Stromal cell of bone marrow (primary cell): ENCODE results near the gene AMMECR1.

Experiments
- DNase-seq: peaks from one replicate; pipeline ENCODE4 v3.0.0-alpha.2; 2012; ENCODE audit warnings: low read depth

Gene AMMECR1

DNA sequence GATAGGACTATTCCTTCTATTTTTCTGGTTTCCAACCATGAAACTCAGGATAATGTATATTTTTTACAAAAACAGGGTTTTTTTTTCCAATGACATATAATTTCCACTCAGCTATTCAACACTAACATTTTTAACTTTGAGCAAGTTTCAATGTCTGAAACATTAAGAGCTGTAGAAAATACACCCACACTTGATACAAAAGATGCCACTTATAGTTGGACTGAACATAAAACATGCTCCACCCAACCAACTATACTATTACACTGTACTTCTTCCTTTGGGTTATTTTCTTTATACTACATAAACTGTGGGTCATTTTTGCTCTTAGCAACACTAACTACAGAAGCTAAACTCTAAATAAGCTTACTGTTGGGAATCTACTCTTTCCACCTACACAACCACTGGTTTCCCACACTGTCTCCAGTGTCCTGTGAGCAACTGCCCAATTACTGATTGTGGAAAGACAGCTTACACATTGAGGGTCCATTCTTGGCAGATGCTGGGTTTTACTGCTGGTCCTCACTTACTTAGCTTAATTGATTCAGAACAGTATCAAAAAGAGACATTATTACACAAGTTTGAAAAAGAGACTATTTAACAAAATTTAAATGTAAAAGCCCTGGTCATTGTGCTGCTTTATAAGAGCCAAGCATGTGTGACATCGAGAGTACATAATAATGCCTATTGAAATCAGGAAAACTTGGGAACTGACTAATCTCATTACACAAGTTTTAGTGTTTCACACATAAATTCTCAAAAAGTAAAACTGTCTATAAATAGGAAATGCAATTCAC lies 6.3 kb downstream of the AMMECR1 start:
- DNase-seq = no peak

DNA sequence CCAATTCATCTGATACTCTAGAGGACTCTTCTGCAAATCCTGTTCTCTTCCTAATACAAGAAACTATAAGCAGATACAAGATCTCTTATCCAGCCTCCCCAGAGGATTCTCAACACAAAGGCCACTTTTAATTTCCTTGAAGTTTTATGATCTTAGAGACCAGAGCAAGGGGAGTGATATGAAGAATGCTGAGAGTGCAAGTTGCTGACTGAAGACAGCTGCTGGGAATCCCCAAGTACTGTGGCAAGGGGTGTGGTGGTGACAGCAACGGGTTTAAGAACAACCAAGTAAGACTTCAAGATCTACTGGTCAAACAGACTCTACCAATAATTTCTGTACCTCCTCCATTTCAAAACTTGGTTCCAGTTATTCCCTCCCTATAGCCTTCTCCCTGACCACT lies 7.0 kb downstream of the AMMECR1 start:
- DNase-seq = no peak

DNA sequence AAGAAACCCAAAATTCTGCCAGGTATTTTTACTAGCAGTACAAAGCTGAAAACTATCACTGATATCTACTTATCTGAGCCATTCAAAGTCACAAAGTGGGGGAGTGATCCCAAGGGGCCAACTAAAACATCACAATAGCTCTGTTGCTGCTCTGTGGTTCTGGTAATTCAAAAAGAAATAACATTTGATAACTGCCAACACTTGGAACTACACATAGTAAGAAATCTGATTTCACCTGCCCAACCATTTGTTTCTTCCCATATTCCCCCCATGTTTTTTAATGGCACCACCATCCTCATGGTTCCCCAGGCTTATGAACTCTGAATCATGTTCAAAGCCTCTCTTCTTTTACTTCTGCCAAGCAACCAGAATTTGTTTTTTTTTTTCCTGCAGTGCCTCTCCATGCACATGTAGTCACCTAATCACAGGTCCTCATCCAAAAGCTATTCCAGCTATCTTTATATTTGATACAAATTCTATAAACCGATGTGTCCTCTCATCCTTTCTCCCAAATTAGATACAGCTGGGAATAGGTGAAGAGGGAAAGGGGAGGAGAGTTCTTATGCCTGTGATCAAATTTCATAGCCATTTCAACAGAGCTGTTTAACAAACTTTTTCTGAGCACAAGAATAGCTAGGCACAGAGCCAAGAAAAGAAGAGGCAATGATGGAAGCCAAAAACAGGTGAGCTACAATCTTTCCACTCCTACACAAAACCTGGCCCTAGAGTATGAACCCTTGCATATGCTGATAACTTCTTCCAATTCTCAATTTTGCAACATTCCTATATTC lies 7.7 kb downstream of the AMMECR1 start:
- DNase-seq = no peak

DNA sequence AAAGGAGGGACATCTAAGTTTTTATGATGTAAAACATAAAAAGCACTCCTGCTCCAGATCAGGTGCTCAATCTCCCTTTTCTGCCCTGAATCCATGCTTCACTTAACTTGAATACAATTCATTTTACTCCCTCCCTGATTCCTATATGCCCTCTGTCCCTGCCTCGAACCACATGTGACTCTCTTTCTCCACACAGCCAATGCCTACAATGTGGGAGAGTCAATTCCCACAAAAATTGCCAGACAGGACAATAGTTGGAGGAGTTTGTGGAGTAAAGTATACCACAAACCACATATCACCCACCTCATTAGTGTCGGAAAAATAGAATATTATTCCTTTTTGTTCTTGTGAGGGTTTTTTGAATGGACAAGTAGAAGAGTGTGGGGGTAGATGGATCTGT lies 9.7 kb downstream of the AMMECR1 start:
- no peak for DNase-seq

DNA sequence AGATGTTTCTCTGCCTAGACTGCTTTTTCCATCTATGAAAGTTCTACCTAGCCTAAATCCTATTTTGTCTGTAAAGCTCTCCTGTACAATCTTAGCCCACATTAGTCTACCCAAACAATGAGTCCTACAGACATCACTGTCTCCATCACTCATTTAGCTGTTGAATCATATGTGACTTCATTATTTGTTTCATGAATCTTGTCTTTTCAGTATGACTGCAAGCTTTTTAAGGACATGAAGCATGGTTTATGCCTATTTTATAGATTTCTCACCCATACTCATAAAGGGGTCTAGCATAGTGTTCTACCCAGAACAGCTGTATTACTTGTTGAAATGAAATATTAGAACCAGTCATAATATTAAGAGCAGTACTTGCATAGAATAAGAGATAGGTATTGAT lies 13.0 kb downstream of the AMMECR1 start:
- no peak for DNase-seq

DNA sequence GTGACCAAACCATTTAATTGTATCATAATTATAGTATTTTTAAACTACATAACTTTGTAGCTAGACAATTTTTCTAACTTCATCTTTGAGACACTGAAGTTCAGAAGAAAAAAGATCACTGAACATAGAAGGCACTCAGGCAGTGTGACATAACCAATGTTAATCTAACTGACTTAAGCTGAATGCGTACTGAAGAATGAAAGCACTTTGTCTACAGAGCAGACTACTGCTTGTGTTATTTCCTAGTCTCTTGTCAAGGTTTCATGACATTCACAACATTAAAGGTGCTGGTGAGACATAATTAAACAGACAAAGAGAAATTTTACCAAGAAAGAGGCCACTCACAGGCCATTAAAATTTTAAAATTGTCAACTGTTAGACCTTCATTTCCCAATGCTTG lies 13.5 kb downstream of the AMMECR1 start:
- DNase-seq = no peak

DNA sequence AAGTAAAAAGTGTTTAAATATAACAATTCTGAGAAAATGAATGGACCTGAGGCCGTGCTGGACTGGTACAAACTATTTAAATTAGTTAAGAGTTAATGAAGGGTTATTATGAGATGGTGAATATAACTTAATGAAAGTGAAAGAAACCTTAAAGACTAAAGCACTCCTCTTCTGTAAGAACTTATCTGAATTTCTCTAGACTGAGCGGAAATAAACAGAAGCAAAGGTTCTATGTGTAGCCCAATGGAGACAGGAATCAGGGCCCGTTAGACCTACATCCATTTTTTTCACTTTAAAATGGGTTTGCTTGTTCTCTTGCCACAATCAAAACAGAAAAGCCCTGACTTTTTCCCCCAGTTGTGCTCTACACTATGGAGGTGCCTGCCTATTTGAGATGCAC lies 14.9 kb downstream of the AMMECR1 start:
- DNase-seq = no peak

DNA sequence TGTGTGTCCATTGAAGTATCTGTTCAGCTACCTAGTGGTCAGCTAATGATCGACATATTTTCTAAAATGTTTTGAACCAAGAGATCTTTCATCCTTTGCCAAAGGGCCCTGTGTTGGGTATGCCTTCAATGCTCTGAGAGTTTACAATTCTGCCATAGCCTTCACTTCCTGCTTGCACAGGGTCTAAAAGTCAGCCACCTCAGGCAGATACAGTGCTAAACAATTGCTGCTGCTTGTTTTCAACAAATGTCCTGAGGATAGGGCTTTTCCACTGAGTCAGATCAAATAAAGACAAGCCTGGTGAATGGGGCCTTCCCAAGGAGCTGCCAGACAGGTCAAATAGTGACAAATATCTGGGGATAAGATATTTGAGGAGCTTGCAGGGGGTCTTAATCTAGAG lies 16.7 kb downstream of the AMMECR1 start:
- DNase-seq = no peak

DNA sequence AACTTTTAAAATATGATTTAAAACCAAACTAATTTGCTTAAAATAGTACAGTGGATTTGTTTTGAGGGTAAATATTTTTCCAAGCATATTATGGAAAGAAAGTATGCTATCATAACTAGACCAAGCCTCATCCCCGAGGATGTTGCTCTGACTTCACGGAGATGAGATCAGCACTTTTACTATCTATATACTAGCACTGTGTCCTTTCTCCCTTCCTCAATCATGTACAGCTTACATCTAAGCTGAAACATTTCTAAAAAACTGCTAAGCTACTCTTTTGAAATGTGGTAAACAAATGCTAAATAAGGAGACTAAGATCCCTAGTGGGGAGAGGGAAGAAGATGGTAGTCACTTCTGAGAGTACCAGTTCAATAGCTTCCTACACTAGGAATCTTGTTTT lies 23.8 kb downstream of the AMMECR1 start:
- no peak for DNase-seq

DNA sequence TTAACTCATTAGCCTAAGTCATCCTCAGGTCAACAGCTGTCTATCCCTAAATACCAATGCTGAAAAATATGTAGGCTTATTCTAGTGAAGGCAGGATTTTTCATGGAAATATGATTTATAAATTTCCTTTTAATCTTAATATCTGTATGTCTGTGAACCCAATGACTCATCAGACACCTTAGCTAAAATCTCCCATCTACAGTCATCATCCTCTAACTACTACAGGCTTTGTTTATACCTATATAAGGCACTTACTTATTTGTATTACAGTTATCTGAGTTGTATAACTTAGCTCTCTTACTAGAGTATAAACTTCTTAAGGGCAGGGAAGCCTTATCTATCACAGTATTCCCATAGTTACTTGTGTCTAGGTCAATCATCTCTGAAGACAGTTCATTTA lies 24.2 kb downstream of the AMMECR1 start:
- DNase-seq = no peak

DNA sequence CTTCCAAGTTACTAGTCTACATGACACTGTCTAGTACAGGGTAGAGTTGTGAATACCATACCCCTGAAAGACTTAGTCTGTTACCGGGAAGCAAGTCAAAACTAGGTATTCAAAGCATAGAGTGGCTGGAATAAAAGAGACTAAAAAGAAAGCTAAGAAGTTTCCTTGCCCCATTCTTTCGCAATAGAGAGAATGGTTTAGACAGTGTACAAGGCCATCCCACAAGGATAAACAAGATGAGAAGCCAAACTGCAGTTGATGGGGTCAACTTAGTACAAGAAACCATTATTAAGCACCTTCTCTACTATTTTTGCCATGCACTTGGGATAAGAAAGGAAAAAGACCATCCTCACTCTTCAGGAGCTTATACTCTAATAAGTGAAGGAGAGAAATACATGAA lies 30.3 kb downstream of the AMMECR1 start:
- no peak for DNase-seq

DNA sequence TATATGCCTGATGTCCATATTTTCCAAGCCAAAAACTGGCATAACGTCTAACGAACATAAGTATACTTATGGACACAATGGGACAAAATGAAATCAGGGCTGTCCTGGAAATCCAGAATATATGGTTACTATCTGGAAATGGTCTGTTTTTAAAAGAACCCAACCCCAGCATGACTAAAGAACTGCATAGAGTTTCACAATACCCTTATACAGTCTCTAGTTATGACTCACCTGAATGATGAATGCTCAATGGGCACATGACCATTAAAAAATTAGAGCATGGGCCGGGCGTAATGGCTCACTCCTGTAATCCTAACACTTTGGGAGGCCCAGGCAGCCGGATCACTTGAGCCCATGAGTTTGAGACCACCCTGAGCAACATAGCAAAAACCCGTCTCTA lies 31.8 kb downstream of the AMMECR1 start:
- peak; percentile 80 for DNase-seq

DNA sequence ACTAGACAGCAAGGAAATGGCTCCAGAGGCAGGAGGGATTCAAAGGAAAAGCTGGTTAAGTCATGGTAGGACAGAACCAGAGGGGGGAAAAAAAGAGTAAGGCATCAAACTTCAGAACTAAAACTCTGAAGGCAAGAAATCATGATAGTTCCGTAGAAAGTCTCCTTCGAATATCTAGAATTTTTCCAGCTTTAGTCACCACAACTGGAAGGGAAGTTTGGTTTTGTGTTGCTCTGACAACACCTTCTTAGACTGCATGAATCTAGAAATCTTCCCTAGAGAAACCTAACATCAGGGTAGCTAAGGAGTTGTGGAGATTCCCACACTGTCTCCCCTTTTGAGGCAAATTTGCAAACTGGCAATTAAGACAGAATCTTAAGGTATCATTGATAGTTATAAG lies 33.7 kb downstream of the AMMECR1 start:
- DNase-seq = peak; percentile 57

DNA sequence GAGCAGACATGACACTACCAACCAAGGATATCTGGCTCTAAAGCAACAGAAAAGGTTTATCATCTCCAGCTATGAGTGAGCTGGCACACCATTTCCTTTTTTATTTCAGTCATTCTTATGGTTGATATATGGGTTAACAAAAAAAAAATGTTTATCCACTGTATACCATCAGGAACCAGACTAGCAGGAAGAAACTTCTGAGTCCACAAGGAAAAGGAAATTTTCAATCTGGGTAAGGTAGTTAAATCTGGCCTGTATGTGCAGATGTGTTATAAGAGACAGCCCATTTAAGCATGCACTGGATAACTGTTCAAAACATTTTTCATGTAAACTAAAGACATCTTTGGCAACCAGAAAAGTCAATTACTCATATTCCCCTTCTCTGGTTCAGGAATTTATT lies 35.0 kb downstream of the AMMECR1 start:
- DNase-seq = no peak

DNA sequence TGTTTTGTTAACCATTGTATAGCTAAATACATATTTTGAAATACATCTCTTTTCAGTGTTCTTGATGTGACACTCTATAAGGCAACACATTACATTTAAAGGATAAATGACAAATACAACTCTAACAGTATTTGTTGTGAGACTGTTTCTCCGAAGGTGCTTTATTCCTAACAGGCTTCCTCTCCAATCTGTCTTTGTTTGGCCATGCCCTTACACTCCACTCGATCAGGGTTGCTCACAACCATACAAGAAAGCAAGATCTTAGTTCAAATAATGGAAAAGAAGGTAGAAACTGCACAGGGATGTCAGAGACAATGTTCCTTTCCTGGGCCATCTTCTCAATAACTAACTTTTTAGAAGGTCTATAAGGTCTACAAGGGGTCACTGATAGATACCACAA lies 36.5 kb downstream of the AMMECR1 start:
- no peak for DNase-seq

DNA sequence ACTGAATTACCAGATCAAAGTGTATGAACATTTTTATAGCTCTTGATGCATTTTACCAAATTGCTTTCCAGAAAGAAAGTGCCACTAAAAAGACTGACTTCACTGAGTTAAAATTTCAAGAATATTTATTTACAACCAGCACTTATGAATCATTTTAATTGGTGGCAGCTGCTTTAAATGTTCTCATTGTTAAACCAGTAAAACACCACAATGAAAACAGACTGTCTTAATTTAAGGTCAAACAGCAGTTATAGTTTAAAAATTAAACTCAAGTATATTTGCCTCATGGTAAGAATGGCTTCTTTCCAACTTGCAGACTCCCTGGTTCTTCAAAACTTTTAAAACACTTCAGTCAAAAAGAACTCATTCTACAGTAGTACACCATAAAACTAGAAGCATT lies 36.9 kb downstream of the AMMECR1 start:
- DNase-seq = peak; percentile 55

DNA sequence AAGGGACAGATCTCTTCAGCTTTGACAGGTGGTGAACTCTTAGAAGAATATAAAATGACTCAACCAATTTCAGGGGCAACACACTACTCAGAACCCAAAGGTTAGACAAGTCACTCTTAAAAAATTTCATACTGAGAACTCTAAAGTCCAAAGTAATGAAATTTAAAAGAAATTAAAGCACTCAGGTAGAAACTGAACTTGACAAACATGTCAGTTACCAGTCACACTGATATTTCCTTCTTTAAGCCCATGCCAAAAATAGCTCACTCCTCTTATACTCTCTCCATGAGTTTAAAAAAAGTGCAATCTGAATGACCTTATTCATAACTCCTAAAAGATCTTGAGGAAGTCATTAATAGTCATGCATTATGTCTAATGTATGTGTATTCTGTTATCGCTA lies 40.3 kb downstream of the AMMECR1 start:
- DNase-seq = no peak

DNA sequence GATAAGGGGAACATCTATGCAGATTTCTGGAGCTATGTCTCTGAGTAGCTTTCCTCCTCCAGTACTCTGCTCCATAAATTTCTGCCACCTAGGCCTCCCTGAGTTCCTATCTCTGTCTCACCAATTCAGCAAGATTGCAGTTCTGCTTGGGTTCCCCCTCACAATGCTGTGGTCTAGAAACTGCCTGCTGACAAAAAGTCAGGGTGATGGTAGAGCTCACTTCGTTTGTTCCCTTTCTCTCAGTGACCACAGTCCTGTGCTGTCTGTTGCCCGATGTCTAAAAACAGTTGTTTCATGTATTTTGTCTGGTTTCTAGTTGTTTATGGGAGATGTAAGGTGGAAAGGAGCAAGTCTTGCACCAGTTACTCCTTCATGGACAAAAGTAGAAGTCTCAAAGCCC lies 41.1 kb downstream of the AMMECR1 start:
- no peak for DNase-seq

DNA sequence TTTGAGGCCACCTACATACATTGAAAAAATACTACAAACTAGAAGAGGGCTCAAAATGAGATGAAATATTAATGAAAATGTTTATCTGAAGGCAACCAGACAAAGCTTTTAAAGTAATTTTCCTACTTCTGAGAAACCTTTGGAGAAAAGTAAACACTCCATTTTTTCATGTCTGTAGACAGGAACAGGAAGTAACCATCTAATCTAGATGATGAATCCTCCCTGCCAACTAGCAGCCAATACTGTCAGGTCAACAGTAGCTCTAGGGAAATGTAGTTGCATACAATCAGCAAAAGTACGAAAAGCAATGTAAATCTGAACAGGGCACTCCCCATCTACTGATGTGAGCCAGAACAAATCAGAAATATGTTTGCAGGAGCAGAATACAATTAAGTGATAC lies 49.0 kb downstream of the AMMECR1 start:
- no peak for DNase-seq

DNA sequence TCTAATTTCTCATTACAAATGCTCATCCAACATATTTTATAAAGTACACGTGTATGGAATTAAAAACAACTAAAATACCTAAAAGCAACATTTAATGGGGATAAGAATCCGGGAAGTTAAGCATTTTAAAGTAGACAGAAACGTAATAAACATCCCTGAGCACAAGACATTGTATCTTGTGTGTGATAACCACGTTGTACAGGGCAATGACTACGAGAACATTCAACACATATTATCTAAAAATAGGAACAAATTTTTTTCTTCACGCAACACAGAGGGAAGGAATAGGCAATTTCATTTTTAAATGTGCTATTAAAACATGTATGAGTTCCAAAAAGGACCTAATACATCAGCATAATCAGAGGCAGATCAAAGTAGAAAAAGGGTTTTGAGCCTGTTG lies 49.5 kb downstream of the AMMECR1 start:
- no peak for DNase-seq

DNA sequence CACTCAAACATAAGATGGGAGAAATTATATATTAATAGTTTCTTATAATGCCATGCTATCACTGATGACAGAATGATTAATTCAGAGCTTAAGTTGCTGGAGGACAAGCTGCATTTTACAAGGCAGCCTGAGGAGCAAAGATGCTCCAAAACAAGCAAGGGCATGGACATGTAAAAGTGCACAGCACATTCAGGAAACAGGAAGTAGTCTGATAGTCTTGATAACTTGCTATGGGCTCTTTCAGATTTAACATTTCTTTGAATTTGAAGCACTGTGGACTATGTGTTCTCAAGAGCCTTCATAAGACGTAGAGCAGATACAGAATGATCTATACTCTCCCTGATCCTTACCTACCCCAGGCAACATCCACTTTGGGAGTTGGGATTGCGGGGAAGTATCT lies 50.0 kb downstream of the AMMECR1 start:
- DNase-seq = no peak

DNA sequence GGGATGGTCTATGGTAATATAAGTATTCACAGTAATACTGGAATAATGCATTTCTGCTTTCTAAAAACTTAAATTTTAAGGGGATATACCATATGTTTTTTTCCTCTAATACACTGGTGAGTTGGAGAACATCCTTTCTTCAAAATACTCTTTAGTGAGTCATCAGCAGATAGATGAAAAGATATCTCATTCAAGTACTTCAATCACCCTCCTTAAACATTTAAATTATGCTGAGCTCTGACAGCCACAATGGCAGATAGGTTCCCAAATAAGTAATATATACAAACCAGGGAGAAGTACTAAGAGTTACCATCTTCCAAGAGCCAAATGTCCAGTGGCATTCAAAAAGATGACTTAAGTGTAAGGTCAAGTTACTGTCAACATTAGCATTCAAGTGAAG lies 52.2 kb downstream of the AMMECR1 start:
- DNase-seq = no peak

DNA sequence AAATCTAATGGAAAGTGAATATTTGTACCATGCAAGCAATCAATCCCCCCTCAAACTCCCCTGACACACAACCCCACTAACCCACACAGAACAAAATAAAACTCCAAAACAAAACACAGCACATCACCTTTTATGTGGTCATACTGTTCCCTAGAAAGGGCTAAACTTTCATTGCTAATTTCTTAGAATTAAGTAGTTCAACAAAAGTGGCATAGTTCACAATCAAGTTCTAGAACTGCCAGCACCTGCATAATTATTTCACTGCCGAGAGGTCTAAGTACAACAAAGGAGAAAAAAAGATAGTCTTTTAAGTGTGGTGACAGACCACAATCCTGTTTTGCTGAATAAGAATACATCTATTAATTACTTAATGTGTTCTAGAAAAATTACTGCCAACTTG lies 58.8 kb downstream of the AMMECR1 start:
- DNase-seq = no peak

DNA sequence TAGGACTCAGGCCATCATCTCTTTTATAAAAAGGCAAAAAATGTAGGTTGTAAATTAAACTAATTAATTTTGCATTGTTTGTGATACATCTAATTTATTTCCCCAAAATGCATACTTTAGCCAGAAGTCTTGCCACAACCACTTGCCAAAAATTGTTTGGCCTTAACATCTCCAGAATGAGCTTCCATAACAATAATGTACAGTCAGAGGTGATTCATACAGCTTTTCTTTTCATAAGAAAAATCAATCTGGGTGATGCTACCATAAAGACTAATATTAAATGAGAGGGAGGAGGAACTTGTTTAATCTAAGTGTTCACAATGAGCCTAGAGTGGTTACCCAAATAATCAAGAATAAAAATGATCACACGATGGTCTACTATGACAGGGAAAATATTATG lies 59.3 kb downstream of the AMMECR1 start:
- DNase-seq = no peak
